GM19468 (cell line): ENCODE results near the gene COA1.
"Not testable (repeated sequence)": the region's sequence is repeated elsewhere in the genome, so short reads cannot be mapped to it uniquely, and the experiment has no call there.

Source experiments
- ATAC-seq: cut with Tn5 transposase; IDR thresholded peaks from one replicate; pipeline ENCODE4 v1.9.1; 2021; ENCODE audit warnings: mild to moderate bottlenecking, moderate library complexity, moderate number of reproducible peaks; ENCODE audit not compliant: unreplicated experiment; ENCODE audit errors: extremely low read depth

The COA1 gene

GRCh38 chr7:43731494-43731893 lies 2.2 kb upstream of the COA1 start:
- ATAC-seq = not testable (repeated sequence)

GRCh38 chr7:43729924-43730248 lies 563 bp upstream of the COA1 start:
- ATAC-seq = no peak

GRCh38 chr7:43727494-43727893 lies 1.8 kb downstream of the COA1 start:
- no peak for ATAC-seq

DNA sequence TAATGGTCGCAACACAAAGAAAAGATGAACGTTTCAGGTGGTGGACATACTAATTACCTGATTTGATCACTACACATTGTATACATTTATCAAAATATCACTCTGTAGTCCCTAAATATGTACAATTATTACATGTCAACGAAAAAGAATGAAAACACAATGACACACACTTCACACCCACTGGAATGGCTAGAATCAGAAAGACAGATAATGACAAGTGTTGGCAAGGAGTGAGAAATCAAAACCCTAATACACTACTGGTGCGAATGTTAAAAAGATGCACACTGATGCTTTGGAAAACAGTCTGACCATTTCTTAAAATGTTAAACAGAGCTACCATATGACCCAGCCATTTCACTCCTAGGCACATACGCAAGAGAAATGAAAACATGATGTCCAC lies 2.3 kb downstream of the COA1 start:
- no peak for ATAC-seq

DNA sequence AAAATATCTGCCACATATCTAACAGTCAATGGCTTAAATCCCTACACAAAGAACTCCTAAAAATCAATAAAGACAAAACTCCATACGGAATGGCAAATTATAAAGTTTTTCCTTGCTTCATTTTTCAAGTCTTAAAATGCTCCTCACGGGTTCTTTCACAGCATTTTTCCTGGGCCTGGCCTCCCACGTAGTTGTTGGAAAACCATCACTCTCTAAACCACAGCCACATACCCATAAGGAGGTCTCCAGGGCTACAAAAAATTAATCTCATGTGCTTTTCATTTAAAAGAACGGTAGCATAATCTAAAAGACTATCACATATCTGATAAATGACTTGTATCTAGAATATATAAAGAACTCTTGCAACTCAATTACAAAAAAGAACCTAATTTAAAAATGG lies 2.9 kb downstream of the COA1 start:
- ATAC-seq = no peak

DNA sequence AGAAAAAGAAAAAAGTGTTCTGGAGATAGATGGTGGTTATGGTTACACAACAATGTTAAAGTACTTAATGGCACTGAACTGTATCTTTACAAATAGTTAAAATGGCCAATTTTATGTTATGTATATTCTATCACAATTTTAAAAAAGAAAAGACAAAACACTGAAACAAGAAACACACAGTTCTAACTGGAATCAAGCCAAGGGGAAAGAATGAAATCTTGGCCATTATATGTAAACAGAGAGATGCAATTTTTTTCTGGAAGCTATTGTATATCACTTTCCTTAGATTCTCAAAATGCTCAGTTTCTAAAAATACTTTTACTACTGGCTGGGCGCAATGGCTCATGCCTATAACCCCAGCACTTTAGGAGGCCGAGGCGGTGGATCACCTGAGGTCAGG lies 4.1 kb downstream of the COA1 start:
- ATAC-seq = no peak

- no peak for ATAC-seq
Measured at GRCh38 chr7:43723007-43723341, 6.3 kb downstream of the COA1 start.

DNA sequence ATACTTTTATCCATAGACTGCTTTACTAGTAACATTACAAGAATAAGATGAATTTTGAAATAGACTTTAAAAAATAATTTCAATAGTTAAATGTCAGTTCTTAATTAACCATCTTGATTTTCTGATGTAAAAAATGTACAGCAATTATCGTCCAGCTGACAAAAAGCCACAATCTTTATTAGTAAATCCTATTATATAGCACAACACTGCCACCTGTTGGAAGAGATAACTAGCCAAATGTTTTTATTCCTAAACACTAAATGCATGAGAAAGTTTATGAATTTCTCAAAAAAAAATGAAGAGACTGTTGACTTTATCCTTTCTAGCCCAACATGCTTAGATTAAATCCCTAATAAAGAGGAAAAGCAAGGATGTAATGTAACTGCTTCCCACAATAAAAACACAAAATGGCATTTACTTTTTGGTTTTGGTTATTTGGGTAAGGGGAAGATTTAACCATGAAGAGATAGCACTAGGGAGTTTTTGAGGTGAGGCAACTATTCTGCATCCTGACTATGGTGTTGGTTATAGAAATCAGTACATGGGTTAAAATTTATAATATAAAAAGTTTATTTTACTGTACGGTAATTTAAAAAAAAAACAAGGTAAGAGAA lies 8.0 kb downstream of the COA1 start:
- no peak for ATAC-seq

GRCh38 chr7:43716598-43716997 lies 12.7 kb downstream of the COA1 start:
- ATAC-seq = no peak

DNA sequence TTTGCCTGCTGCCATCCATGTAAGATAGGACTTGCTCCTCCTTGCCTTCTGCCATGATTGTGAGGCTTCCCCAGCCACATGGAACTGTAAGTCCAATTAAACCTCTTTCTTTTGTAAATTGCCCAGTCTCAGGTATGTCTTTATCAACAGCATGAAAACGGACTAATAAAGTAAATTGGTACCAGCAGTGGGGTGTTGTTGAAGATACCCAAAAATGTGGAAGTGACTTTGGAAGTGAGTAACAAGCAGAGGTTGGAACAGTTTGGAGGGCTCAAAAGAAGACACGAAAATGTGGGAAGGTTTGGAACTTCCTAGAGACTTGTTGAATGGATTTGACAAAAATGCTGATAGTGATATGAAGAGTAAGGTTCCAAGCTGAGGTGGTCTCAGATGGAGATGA lies 13.4 kb downstream of the COA1 start:
- ATAC-seq = not testable (repeated sequence)

- ATAC-seq = no peak
Measured at GRCh38 chr7:43711503-43711902, 17.8 kb downstream of the COA1 start.

GRCh38 chr7:43708055-43708454 lies 21.3 kb downstream of the COA1 start:
- not testable (repeated sequence) for ATAC-seq

DNA sequence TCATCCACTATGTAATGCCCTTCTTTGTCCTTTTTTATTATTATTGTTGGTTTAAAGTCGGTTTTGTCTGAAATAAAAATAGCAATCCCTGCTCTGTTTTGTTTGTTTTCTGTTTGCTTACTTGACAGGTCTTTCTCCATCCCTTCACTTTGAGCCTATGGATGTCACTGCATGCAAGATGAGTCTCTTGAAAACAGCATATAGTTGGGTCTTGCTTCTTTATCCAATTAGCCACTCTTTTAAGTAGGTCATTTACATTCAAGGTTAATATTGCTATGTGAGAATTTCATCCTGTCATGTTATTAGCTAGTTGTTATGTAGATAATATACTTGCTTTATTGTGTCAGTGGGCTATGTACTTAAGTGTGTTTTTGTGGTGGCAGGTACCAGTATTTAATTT lies 25.8 kb downstream of the COA1 start:
- no peak for ATAC-seq

DNA sequence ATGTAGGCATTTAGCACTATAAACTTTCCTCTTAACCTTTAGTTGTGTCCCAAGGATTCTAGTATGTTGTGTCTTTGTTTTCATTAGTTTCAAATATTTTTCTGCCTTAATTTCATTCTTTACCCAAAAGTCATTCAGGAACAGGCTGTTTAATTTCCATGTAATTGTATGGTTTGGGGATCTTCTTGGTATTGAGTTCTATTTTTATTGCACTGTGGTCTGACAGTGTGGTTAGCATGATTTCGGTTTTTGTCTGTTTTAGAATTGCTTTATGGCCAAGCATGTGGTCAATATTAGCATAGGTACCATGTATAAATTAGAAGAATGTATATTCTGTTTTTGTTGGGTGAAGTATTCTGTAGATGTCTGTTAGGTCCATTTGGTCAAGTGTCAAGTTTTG lies 26.3 kb downstream of the COA1 start:
- no peak for ATAC-seq

DNA sequence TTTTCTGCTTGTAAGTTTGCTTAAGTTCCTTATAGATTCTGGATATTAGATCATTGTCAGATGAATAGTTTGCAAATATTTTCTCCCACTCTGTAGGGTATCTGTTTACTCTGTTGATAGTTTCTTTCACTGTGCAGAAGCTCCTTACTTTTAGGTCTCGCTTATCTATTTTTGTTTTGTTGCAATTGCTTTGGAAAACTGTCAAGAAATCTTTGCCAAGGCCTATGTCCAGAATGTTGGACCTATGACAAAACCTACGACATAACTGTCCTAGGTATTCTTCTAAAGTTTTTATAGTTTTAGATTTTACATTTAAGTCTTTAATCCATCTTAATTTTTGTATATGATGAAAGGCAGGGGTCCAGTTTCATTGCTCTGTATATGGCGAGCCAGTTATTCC lies 27.4 kb downstream of the COA1 start:
- ATAC-seq = no peak

- no peak for ATAC-seq
Measured at GRCh38 chr7:43701500-43701854, 27.8 kb downstream of the COA1 start.

- ATAC-seq = no peak
Measured at GRCh38 chr7:43700646-43701499, 28.4 kb downstream of the COA1 start.

- no peak for ATAC-seq
Measured at GRCh38 chr7:43700059-43700501, 29.2 kb downstream of the COA1 start.

- ATAC-seq = no peak
Measured at GRCh38 chr7:43698460-43699255, 30.7 kb downstream of the COA1 start.

- no peak for ATAC-seq
Measured at GRCh38 chr7:43697690-43698089, 31.6 kb downstream of the COA1 start.

GRCh38 chr7:43695365-43695764 lies 34.0 kb downstream of the COA1 start:
- no peak for ATAC-seq
